NB4 (cell line): ENCODE results near the gene MYLK2.
A peak's percentile ranks its signal among the peaks of the same experiment; 100 is the strongest.

Source experiments
- DNase-seq: peaks from one replicate; pipeline ENCODE4 v3.0.0; 2010; ENCODE audit warnings: low read depth
- H3K4me3 ChIP-seq: one replicate; pipeline ENCODE4 v1.5.1; 2011; ENCODE audit warnings: mild to moderate bottlenecking, low read depth, low read length, moderate library complexity
- CTCF ChIP-seq: IDR thresholded peaks from one replicate; pipeline ENCODE4 v1.5.1; 2012; ENCODE audit warnings: low read depth, low read length
- MYC ChIP-seq: IDR thresholded peaks from 2 replicates; pipeline ENCODE4 v1.6.1; 2011; ENCODE audit warnings: low read depth, low read length
- POLR2A ChIP-seq: IDR thresholded peaks from 2 replicates; pipeline ENCODE4 v1.6.1; 2011; ENCODE audit warnings: mild to moderate bottlenecking; ENCODE audit not compliant: insufficient read length; ENCODE audit errors: extremely low read depth
- TF ChIP-seq, protein P1 (sequence below): IDR thresholded peaks from 2 replicates; pipeline ENCODE4 v1.6.1; 2011; ENCODE audit warnings: low read depth, low read length

Gene MYLK2

GRCh38 chr20:31869942-31870725, 51.0 kb downstream of the MYLK2 start, which contains the start of the genes DUSP15 and TTLL9:
DUSP15 (minus strand) TSS chr20:31870527; CDS start chr20:31870337, 190 bp downstream.
TTLL9 (plus strand) TSS chr20:31870634; CDS start chr20:31871127, 493 bp downstream.
- H3K4me3 ChIP-seq: peak within 1 kb of the TSS; percentile 39
- TF ChIP-seq POLR2A (no peak), CTCF (no peak)
- TF ChIP-seq, protein P1, sequence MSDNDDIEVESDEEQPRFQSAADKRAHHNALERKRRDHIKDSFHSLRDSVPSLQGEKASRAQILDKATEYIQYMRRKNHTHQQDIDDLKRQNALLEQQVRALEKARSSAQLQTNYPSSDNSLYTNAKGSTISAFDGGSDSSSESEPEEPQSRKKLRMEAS: no peak
- peak; percentile 42 for DNase-seq

DNA sequence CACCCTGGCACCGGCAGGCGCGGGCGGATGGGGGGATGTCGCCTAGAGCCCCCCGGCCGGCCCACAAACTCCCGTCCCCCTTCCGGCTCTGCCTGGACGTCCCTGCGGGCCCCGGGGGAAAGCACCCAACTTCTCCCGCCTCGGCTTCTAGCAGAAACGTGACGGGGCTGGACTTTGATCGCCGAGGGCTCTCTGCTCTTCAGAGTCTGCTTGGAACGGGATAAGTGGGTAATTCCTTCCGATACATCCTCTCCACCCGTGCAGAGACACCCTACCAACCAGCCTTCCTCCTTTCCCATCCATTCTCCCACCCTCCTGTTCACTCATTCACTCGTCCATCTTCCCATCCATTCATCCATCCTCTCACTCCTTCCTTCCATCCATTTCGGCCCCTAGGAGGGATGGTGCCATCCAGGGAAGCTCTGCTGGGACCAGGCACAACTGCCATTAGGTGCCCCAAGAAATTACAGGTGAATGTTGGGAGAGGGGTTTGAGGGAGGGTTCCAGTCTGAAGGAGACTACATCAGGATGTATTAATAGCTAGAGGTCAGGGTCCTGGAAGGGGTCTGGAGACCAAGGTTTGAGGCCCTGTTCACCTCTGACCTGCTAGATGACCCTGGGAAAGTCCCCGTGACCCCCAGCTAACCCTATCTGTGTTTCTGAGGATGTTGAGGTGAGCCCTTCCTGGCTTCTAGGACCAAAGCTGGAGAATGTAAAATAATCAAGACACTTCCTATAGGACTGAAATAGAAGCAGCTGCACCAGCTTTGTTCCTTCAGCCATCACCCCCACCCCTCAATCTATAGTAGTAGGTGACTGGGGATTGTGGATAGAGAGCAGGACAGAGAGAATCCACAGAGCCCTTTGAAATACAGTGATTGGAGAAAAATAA, 51.8 kb downstream of the MYLK2 start:
- peak; percentile 32 for DNase-seq
- H3K4me3 ChIP-seq: no peak overlapping the region
- no peak for TF ChIP-seq CTCF
- no peak for TF ChIP-seq MYC
- TF ChIP-seq POLR2A: no peak
- TF ChIP-seq, protein P1: no peak

- TF ChIP-seq CTCF (no peak), POLR2A (no peak), MYC (no peak)
- TF ChIP-seq, protein P1: no peak
- no peak overlapping the region for H3K4me3 ChIP-seq
- no peak for DNase-seq
Measured at GRCh38 chr20:31871618-31871954, 52.4 kb downstream of the MYLK2 start.

DNA sequence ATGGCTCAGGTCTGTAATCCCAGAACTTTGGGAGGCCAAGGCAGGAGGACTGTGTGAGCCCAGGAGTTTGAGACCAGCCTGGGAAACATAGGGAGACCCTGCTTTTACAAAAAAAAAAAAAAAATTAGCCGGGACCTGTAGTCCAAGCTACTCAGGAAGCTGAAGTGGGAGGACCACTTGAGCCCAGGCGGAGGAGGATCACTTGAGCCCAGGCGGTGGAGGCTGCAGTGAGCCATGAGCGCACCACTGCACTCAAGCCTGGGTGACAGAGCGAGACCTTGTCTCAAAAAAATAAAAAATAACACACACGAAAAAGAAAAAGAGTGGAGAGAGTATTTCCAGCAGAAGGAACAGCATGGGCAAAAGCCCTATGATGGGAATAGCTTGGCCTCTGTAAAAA, 53.2 kb downstream of the MYLK2 start:
- TF ChIP-seq CTCF: no peak
- no peak for TF ChIP-seq MYC
- TF ChIP-seq, protein P1: no peak
- TF ChIP-seq POLR2A: no peak
- H3K4me3 ChIP-seq: no peak overlapping the region
- no peak for DNase-seq

DNA sequence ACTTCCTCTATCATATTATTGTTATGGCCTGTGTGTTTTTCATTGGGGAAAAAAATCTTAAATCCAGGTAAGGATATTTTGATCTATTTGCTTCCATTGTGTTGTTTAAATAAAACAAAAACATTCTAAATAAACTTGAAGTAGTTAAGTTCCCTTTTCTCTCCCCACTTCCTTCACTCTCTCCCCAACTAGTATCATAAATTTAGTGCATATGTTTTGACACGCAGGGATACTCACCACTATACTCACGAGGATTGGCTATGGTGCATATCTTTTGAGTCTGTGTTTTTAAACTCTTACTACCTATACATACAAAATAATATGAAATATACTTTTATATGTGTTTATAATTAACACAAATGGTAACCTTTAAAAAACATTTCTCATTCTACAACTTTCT, 56.5 kb downstream of the MYLK2 start:
- DNase-seq: peak; percentile 33

More for the DNA sequence above, 56.5 kb downstream of the MYLK2 start:
- TF ChIP-seq CTCF (no peak), POLR2A (no peak), MYC (no peak)
- TF ChIP-seq, protein P1: no peak
- H3K4me3 ChIP-seq: no peak overlapping the region
